ENCODE results near the gene FAM227B. TPM values are rescaled to one million over a fixed set of nuclear protein-coding genes. Genes with fewer than 3 reads are reported as not detected.

The FAM227B gene
- total and polyA plus RNA-seq, 10 donors, result 4.1 to 7.5 (median 5.2) TPM

DNA sequence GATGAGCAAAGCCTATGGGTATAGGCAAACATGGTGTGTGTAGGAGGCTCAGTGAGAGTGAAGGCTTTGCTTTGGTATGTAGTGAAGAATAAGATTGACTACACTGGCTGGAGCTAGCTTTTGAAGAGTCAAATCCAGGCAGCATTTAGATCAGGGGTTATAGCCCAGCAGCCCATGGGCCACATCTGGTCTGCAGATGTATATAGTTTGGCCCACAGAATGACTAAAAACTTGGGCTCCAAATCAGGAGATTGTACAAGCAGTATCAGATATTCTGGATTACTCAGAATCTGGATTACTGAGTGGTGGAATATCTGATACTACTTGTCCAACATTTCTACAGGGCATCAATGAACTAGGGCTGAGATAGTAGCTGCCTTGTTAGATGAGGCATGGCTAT is 290.5 kb downstream of the FAM227B start:
- Histone ChIP-seq H3K27ac (no peak overlapping the region), H3K4me1 (no peaks in the 10 kb centered on the region), H3K4me3 (no peak overlapping the region), H3K27me3 (replicated peaks in 1 of 7) (no peaks in the 10 kb centered on the region), H3K9me3 (no peaks in the 10 kb centered on the region), H3K36me3 (peaks cover 0 to 45% (median 4%) of the 10 kb centered on the region in 6 donors)
- TF ChIP-seq, protein P1, sequence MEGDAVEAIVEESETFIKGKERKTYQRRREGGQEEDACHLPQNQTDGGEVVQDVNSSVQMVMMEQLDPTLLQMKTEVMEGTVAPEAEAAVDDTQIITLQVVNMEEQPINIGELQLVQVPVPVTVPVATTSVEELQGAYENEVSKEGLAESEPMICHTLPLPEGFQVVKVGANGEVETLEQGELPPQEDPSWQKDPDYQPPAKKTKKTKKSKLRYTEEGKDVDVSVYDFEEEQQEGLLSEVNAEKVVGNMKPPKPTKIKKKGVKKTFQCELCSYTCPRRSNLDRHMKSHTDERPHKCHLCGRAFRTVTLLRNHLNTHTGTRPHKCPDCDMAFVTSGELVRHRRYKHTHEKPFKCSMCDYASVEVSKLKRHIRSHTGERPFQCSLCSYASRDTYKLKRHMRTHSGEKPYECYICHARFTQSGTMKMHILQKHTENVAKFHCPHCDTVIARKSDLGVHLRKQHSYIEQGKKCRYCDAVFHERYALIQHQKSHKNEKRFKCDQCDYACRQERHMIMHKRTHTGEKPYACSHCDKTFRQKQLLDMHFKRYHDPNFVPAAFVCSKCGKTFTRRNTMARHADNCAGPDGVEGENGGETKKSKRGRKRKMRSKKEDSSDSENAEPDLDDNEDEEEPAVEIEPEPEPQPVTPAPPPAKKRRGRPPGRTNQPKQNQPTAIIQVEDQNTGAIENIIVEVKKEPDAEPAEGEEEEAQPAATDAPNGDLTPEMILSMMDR (IDR thresholded peaks at IDR 0.05 in 8 of 11, conservative IDR thresholded peaks at IDR 0.05 in 3 of 11), result no peak
- TF ChIP-seq POLR2AphosphoS5 (IDR thresholded peaks at IDR 0.05), result no peak
- no peak for TF ChIP-seq POLR2A (IDR thresholded peaks at IDR 0.05)
- intact Hi-C loops (cut with DNase I; ENCODE audit: low total_unique reads), result no loop called here
- no peak for DNase-seq

DNA sequence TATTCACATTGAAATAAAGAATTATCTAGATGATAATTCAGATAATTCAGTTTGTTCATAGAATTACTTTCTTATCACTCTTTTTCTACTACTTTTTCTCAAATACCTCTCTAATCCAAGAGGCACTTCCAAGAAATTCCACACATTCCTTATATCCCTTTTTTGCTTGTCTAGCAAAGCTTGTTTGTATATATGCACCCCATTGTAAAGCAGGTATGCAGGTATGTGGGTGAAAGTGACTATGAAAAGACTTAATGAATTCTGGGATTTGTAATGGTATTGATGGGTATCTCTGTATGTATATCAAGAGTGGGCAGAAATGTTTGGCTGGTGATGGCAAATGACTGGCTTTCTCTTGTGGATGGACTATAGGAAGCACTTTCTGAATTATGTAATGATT is 291.7 kb downstream of the FAM227B start:
- Histone ChIP-seq H3K27me3 (replicated peaks in 1 of 7) (no peaks in the 10 kb centered on the region), H3K9me3 (no peaks in the 10 kb centered on the region), H3K4me1 (no peaks in the 10 kb centered on the region), H3K36me3 (peaks cover 0 to 38% (median 4%) of the 10 kb centered on the region in 6 donors), H3K4me3 (no peak overlapping the region), H3K27ac (no peak overlapping the region)
- TF ChIP-seq, protein P1 (IDR thresholded peaks at IDR 0.05 in 8 of 11, conservative IDR thresholded peaks at IDR 0.05 in 3 of 11), result no peak
- no peak for TF ChIP-seq POLR2AphosphoS5 (IDR thresholded peaks at IDR 0.05)
- TF ChIP-seq POLR2A (IDR thresholded peaks at IDR 0.05), result no peak
- intact Hi-C loops (cut with DNase I; ENCODE audit: low total_unique reads), result no loop called here
- no peak for DNase-seq

DNA sequence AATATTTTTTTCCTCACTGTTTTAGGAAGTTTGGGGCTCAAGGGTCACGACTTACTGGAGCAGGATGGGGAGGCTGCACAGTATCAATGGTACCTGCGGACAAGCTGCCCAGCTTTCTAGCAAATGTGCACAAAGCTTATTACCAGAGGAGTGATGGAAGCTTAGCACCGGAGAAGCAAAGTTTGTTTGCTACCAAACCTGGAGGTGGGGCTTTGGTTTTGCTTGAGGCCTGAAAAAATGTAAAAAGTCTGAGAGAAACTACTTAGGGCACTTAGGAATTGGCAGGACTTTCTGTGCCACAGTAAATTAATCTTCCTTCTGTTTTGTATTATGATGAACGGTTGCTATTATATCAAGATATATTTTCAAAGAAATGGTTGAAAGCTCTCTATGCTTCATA is 292.7 kb downstream of the FAM227B start:
- 83 to 93% (median 89%) methylated on average over 4 of the region's 4 CpGs for WGBS, 5 donors
- H3K36me3 ChIP-seq, result peaks cover 0 to 45% (median 4%) of the 10 kb centered on the region in 6 donors
- no peak for DNase-seq
- H3K4me3 ChIP-seq, result no peak overlapping the region
- no peaks in the 10 kb centered on the region for H3K4me1 ChIP-seq
- TF ChIP-seq, protein P1 (IDR thresholded peaks at IDR 0.05 in 8 of 11, conservative IDR thresholded peaks at IDR 0.05 in 3 of 11), result no peak
- TF ChIP-seq POLR2AphosphoS5 (IDR thresholded peaks at IDR 0.05), result no peak
- TF ChIP-seq POLR2A (IDR thresholded peaks at IDR 0.05), result no peak
- H3K27ac ChIP-seq, result no peak overlapping the region
- intact Hi-C loops (cut with DNase I; ENCODE audit: low total_unique reads), result no loop called here
- H3K27me3 ChIP-seq (replicated peaks in 1 of 7), result no peaks in the 10 kb centered on the region
- no peaks in the 10 kb centered on the region for H3K9me3 ChIP-seq

DNA sequence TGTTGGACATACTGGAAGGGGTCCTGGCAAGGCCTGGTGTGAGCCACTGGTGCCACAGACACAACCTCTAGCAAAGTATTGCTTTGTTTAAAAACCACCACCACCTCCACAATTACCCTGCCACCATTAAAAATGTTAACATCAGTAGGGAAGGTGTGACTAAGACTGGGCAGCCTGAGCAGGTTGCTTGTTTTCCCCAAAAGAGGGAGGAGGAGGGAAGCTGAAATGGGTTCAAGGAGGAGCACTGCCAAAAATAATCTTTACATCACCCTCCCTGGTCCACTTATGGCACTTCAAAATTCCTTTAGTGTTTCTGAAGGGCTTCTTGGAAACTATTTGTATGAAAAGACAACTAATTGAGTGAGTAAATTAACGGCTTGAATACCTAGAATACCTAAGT is 297.4 kb downstream of the FAM227B start:
- Histone ChIP-seq H3K4me3 (no peak overlapping the region), H3K27ac (no peak overlapping the region), H3K4me1 (peaks cover 0 to 14% (median 0%) of the 10 kb centered on the region in 6 donors), H3K9me3 (no peaks in the 10 kb centered on the region), H3K27me3 (replicated peaks in 1 of 7) (no peaks in the 10 kb centered on the region), H3K36me3 (peaks cover 2 to 60% (median 20%) of the 10 kb centered on the region in 6 donors)
- 82 to 92% (median 84%) methylated on average over 1 of the region's 1 CpG for whole genome bisulfite sequencing, 5 donors
- TF ChIP-seq, protein P1 (IDR thresholded peaks at IDR 0.05 in 8 of 11, conservative IDR thresholded peaks at IDR 0.05 in 3 of 11), result no peak
- TF ChIP-seq POLR2A (IDR thresholded peaks at IDR 0.05), result no peak
- no peak for TF ChIP-seq POLR2AphosphoS5 (IDR thresholded peaks at IDR 0.05)
- intact Hi-C loops (cut with DNase I; ENCODE audit: low total_unique reads), result no loop called here
- no peak for DNase-seq

Measured in spleen (tissue), 11 donors.